ENCODE data around the gene CYFIP2. TPM values are rescaled to one million over a fixed set of nuclear protein-coding genes. Genes with fewer than 3 reads are reported as not detected.

The CYFIP2 gene
- total and polyA plus RNA-seq, 2 donors (not counting 1 experiment from before 2014, with no cell fraction given), result 5.0 to 27.6 TPM

- no peaks in the 10 kb centered on the region for H3K36me3 ChIP-seq (ENCODE audit: control insufficient read depth, insufficient read depth, low read length)
- no peak overlapping the region for H3K9ac ChIP-seq (ENCODE audit: insufficient read depth, low read length)
- no peaks in the 10 kb centered on the region for H3K27me3 ChIP-seq (ENCODE audit: control insufficient read depth, insufficient read depth, low read length)
- H3K4me3 ChIP-seq (replicated peaks in 1 of 4; ENCODE audit: control extremely low read depth in 1 of 4, insufficient read depth in 1 of 4, low read depth in 3 of 4, low read length in 4 of 4), result no peak overlapping the region
- H3K79me2 ChIP-seq (ENCODE audit: control insufficient read depth, insufficient read depth, low read length), result no peaks in the 10 kb centered on the region
- no peak for DNase-seq (ENCODE audit: low read depth in 2 of 2)
- H3K4me1 ChIP-seq (ENCODE audit: control insufficient read depth, extremely low read depth, insufficient read depth, low read length), result peaks cover 5% of the 10 kb centered on the region
- H3K9me3 ChIP-seq (ENCODE audit: control insufficient read depth, insufficient read depth, low read depth, low read length), result no peaks in the 10 kb centered on the region
- TF ChIP-seq CTCF (conservative IDR thresholded peaks at IDR 0.05 in 1 of 2, IDR thresholded peaks at IDR 0.05 in 1 of 2; ENCODE audit: low read depth in 1 of 2, low read length in 2 of 2) (no peak), EZH2 (IDR thresholded peaks at IDR 0.05; ENCODE audit: low read length, missing control alignments) (no peak)
- H4K20me1 ChIP-seq (ENCODE audit: control insufficient read depth, extremely low read depth, insufficient read depth, low read length), result no peaks in the 10 kb centered on the region
- H2AFZ ChIP-seq (ENCODE audit: low read length), result no peak overlapping the region
- no peak overlapping the region for H3K27ac ChIP-seq (ENCODE audit: insufficient read depth, low read length)
- H3K4me2 ChIP-seq (ENCODE audit: extremely low read depth, insufficient read depth, low read length), result no peak overlapping the region
Measured at GRCh38 chr5:157289164-157289819, 23.4 kb downstream of the CYFIP2 start.

GRCh38 chr5:157290156-157290980 is 24.4 kb downstream of the CYFIP2 start:
- Histone ChIP-seq H3K9ac (ENCODE audit: insufficient read depth, low read length) (no peak overlapping the region), H3K27ac (ENCODE audit: insufficient read depth, low read length) (no peak overlapping the region), H3K27me3 (ENCODE audit: control insufficient read depth, insufficient read depth, low read length) (no peaks in the 10 kb centered on the region), H3K9me3 (ENCODE audit: control insufficient read depth, insufficient read depth, low read depth, low read length) (no peaks in the 10 kb centered on the region), H3K4me2 (ENCODE audit: extremely low read depth, insufficient read depth, low read length) (peak overlapping the region; percentile 20), H2AFZ (ENCODE audit: low read length) (no peak overlapping the region), H3K36me3 (ENCODE audit: control insufficient read depth, insufficient read depth, low read length) (no peaks in the 10 kb centered on the region), H3K4me1 (ENCODE audit: control insufficient read depth, extremely low read depth, insufficient read depth, low read length) (peaks cover 5% of the 10 kb centered on the region), H4K20me1 (ENCODE audit: control insufficient read depth, extremely low read depth, insufficient read depth, low read length) (no peaks in the 10 kb centered on the region), H3K4me3 (replicated peaks in 1 of 4; ENCODE audit: control extremely low read depth in 1 of 4, insufficient read depth in 1 of 4, low read depth in 3 of 4, low read length in 4 of 4) (no peak overlapping the region), H3K79me2 (ENCODE audit: control insufficient read depth, insufficient read depth, low read length) (no peaks in the 10 kb centered on the region)
- TF ChIP-seq EZH2 (IDR thresholded peaks at IDR 0.05; ENCODE audit: low read length, missing control alignments), result no peak
- no peak for TF ChIP-seq CTCF (conservative IDR thresholded peaks at IDR 0.05 in 1 of 2, IDR thresholded peaks at IDR 0.05 in 1 of 2; ENCODE audit: low read depth in 1 of 2, low read length in 2 of 2)
- peak in 1 of 2 donors; percentile 67 for DNase-seq (ENCODE audit: low read depth in 2 of 2)

- DNase-seq (ENCODE audit: low read depth in 2 of 2), result peak in 1 of 2 donors; percentile 28
- no peak overlapping the region for H3K27ac ChIP-seq (ENCODE audit: insufficient read depth, low read length)
- no peak overlapping the region for H3K4me2 ChIP-seq (ENCODE audit: extremely low read depth, insufficient read depth, low read length)
- no peak overlapping the region for H2AFZ ChIP-seq (ENCODE audit: low read length)
- no peak overlapping the region for H3K4me3 ChIP-seq (replicated peaks in 1 of 4; ENCODE audit: control extremely low read depth in 1 of 4, insufficient read depth in 1 of 4, low read depth in 3 of 4, low read length in 4 of 4)
- no peaks in the 10 kb centered on the region for H4K20me1 ChIP-seq (ENCODE audit: control insufficient read depth, extremely low read depth, insufficient read depth, low read length)
- no peaks in the 10 kb centered on the region for H3K36me3 ChIP-seq (ENCODE audit: control insufficient read depth, insufficient read depth, low read length)
- H3K27me3 ChIP-seq (ENCODE audit: control insufficient read depth, insufficient read depth, low read length), result no peaks in the 10 kb centered on the region
- peaks cover 5% of the 10 kb centered on the region for H3K4me1 ChIP-seq (ENCODE audit: control insufficient read depth, extremely low read depth, insufficient read depth, low read length)
- no peak for TF ChIP-seq EZH2 (IDR thresholded peaks at IDR 0.05; ENCODE audit: low read length, missing control alignments)
- TF ChIP-seq CTCF (conservative IDR thresholded peaks at IDR 0.05 in 1 of 2, IDR thresholded peaks at IDR 0.05 in 1 of 2; ENCODE audit: low read depth in 1 of 2, low read length in 2 of 2), result no peak
- H3K9ac ChIP-seq (ENCODE audit: insufficient read depth, low read length), result no peak overlapping the region
- no peaks in the 10 kb centered on the region for H3K9me3 ChIP-seq (ENCODE audit: control insufficient read depth, insufficient read depth, low read depth, low read length)
- H3K79me2 ChIP-seq (ENCODE audit: control insufficient read depth, insufficient read depth, low read length), result no peaks in the 10 kb centered on the region
Measured at GRCh38 chr5:157290981-157291711, 25.2 kb downstream of the CYFIP2 start.

All from fibroblast of lung (primary cell).